ENCODE measurements around the gene LNX1. TPM values are rescaled to one million over a fixed set of nuclear protein-coding genes. Genes with fewer than 3 reads are reported as not detected.

Gene LNX1
- total and polyA plus RNA-seq, 2 of the 8 experiments (the other 6 are each of a cell fraction or from before 2014, with no cell fraction given) = 2.7 to 3.8 TPM

DNA sequence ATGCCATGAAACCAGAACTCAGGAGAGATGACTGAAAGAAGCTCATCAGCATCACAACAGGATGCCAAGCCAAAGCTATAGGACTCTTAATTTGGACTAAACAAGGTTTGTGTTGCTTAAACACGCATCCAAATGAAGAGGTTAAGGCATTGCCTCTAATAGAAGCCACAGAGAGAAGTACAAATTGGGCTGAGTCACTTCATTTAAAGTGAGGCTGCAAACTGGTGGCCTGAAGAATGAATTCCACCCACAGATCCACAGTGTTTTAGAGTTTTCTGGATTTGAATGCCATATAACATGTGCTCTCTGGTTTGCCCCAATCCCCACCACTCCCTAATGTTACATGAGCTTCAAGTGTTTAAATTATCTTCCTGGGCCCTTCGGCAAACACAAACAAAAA is 110.4 kb downstream of the LNX1 start:
- H3K9me3 ChIP-seq (ENCODE audit: insufficient read depth in 2 of 2, low read depth in 1 of 2, low read length in 1 of 2) = no peaks in the 10 kb centered on the region
- no peak overlapping the region for H2AFZ ChIP-seq (ENCODE audit: low read length)
- peaks cover 2 to 22% (median 20%) of the 10 kb centered on the region in 4 experiments; a peak in 5 of 7 replicates for H3K4me1 ChIP-seq (replicated peaks in 1 of 4; ENCODE audit: control insufficient read depth in 3 of 4, insufficient read depth in 4 of 4, low read length in 3 of 4)
- H4K5ac ChIP-seq (ENCODE audit: insufficient read length, low read depth, low read length) = no peak overlapping the region
- no peak overlapping the region for H3K4me2 ChIP-seq (ENCODE audit: insufficient read depth in 1 of 2, low read depth in 2 of 2, low read length in 2 of 2)
- no peak overlapping the region for H3K56ac ChIP-seq (replicated peaks; ENCODE audit: insufficient read length, low read depth, low read length)
- H2BK120ac ChIP-seq (replicated peaks; ENCODE audit: low read depth, low read length) = no peak overlapping the region
- H2BK12ac ChIP-seq (ENCODE audit: low read depth, low read length) = no peak overlapping the region
- H3K4ac ChIP-seq (replicated peaks; ENCODE audit: insufficient read length, low read depth, low read length) = no peak overlapping the region
- no peak for FAIRE-seq
- H3K9ac ChIP-seq (replicated peaks in 1 of 4; ENCODE audit: extremely low read depth in 1 of 4, low read depth in 3 of 4, low read length in 3 of 4) = no peak overlapping the region
- H4K91ac ChIP-seq (replicated peaks; ENCODE audit: insufficient read length, low read length) = no peak overlapping the region
- no peak overlapping the region for H3K14ac ChIP-seq (ENCODE audit: insufficient read length)
- no peaks in the 10 kb centered on the region; a peak in 1 of 8 replicates for H3K36me3 ChIP-seq (ENCODE audit: control insufficient read depth in 2 of 4, insufficient read depth in 4 of 4, low read length in 3 of 4)
- no peak overlapping the region for H4K8ac ChIP-seq (ENCODE audit: extremely low read depth, insufficient read depth, low read length)
- no peak for DNase-seq (ENCODE audit: low read depth in 1 of 2, low spot score in 2 of 2)
- H3K27me3 ChIP-seq (replicated peaks in 1 of 4; ENCODE audit: control insufficient read depth in 3 of 4, extremely low read depth in 1 of 4, insufficient read depth in 3 of 4, low read length in 3 of 4) = no peaks in the 10 kb centered on the region
- no peak overlapping the region for H2AK5ac ChIP-seq (ENCODE audit: low read depth, low read length)
- H3K79me1 ChIP-seq (ENCODE audit: low read depth, low read length) = no peaks in the 10 kb centered on the region
- 86% methylated on average over 2 of the region's 2 CpGs; no CpG with 5 or more reads in 1 of the 2 experiments for WGBS, 2 experiments (ENCODE audit: extremely low coverage in 1 of 2, insufficient coverage in 1 of 2, insufficient read length in 1 of 2, insufficient replicate concordance in 2 of 2, low coverage in 1 of 2, low lambda C conversion rate in 2 of 2, missing lambda C conversion rate in 1 of 2)
- H3K4me3 ChIP-seq (ENCODE audit: extremely low read depth in 1 of 4, insufficient read depth in 2 of 4, low read depth in 3 of 4, low read length in 4 of 4) = no peak overlapping the region
- TF ChIP-seq BACH1 (IDR thresholded peaks at IDR 0.05; ENCODE audit: low read length) = peak; percentile 58; the same call in 1 of the 2 replicates
- no peak for TF ChIP-seq SIX5 (IDR thresholded peaks at IDR 0.05; ENCODE audit: low read depth, low read length)
- H2BK5ac ChIP-seq (ENCODE audit: low read depth, low read length) = no peak overlapping the region
- CTCF ChIA-PET (ENCODE audit: partially characterized antibody) = interaction anchor here (0.6 to 6.4 kb wide), 5 partner anchors 8 to 744 kb away, joined by 3 to 42 read pairs (median 3); no protein-coding TSS in a partner anchor
- no peak overlapping the region for H2BK15ac ChIP-seq (ENCODE audit: low read length)
- no peak overlapping the region for H3K18ac ChIP-seq (ENCODE audit: extremely low read depth, low read length)
- no peak overlapping the region for H2BK20ac ChIP-seq (ENCODE audit: low read length)
- no peaks in the 10 kb centered on the region for H3K79me2 ChIP-seq (ENCODE audit: control insufficient read depth in 1 of 2, insufficient read depth in 2 of 2, low read length in 2 of 2)
- H4K20me1 ChIP-seq (replicated peaks in 1 of 2; ENCODE audit: control insufficient read depth in 1 of 2, insufficient read depth in 2 of 2, low read length in 2 of 2) = no peaks in the 10 kb centered on the region
- H3K23ac ChIP-seq (ENCODE audit: insufficient read length) = no peak overlapping the region
- H3K27ac ChIP-seq (ENCODE audit: low read depth, low read length) = no peak overlapping the region
- POLR2A ChIA-PET (ENCODE audit: partially characterized antibody) = no interaction called here
- H3K23me2 ChIP-seq (ENCODE audit: low read depth, low read length) = no peaks in the 10 kb centered on the region

All from H1 (cell line).